GM23338 (cell line): ENCODE results near the gene G6PD. TPM values are rescaled to one million over a fixed set of nuclear protein-coding genes. Genes with fewer than 3 reads are reported as not detected.

Source experiments
- ATAC-seq: fragments of 200-7000 bp; cut with Tn5 transposase; 3 replicates; pipeline ENCODE4 v1.9.1; 2020
- DNase-seq: peaks from one replicate; pipeline ENCODE4 v3.0.0-alpha.2; 2015; ENCODE audit warnings: low spot score
- H2AFZ ChIP-seq: fragments of 200-600 bp; sonication (generic); 2 replicates; pipeline ENCODE4 v1.8.0; 2016; ENCODE audit warnings: antibody characterized with exemption, mild to moderate bottlenecking, moderate library complexity
- H3F3A ChIP-seq: fragments of 200-600 bp; sonication (generic); replicated peaks from 2 replicates; pipeline ENCODE4 v1.8.0; 2017; ENCODE audit warnings: antibody characterized with exemption, mixed run types, low read depth
- H3K27ac ChIP-seq: fragments of 200-600 bp; sonication (generic); 2 replicates; pipeline ENCODE4 v1.6.1; 2016; ENCODE audit warnings: low read depth
- H3K27me3 ChIP-seq: fragments of 200-600 bp; sonication (generic); 2 replicates; pipeline ENCODE4 v1.8.0; 2016; ENCODE audit warnings: mild to moderate bottlenecking, mixed run types, moderate library complexity; ENCODE audit not compliant: insufficient read depth
- H3K36me3 ChIP-seq: fragments of 200-600 bp; sonication (generic); 2 replicates; pipeline ENCODE4 v1.8.0; 2016; ENCODE audit warnings: mild to moderate bottlenecking; ENCODE audit not compliant: insufficient read depth
- H3K4me1 ChIP-seq: fragments of 200-600 bp; sonication (generic); 2 replicates; pipeline ENCODE4 v1.8.0; 2016; ENCODE audit warnings: mild to moderate bottlenecking, moderate library complexity; ENCODE audit not compliant: insufficient read depth
- H3K4me2 ChIP-seq: fragments of 200-600 bp; sonication (generic); 2 replicates; pipeline ENCODE4 v1.7.1; 2017; ENCODE audit warnings: mixed run types
- H3K4me3 ChIP-seq: fragments of 200-600 bp; sonication (generic); 2 replicates; pipeline ENCODE4 v1.6.1; 2016; ENCODE audit warnings: mixed run types
- H3K79me2 ChIP-seq: fragments of 200-600 bp; sonication (generic); replicated peaks from 2 replicates; pipeline ENCODE4 v1.8.0; 2017; ENCODE audit warnings: mild to moderate bottlenecking; ENCODE audit not compliant: insufficient read depth
- H3K9me2 ChIP-seq: fragments of 200-600 bp; sonication (generic); 2 replicates; pipeline ENCODE4 v1.8.0; 2017; ENCODE audit not compliant: insufficient read depth
- H4K20me1 ChIP-seq: fragments of 200-600 bp; sonication (generic); replicated peaks from 2 replicates; pipeline ENCODE4 v1.8.0; 2017; ENCODE audit warnings: mild to moderate bottlenecking; ENCODE audit not compliant: insufficient read depth
- H3K27ac Mint-ChIP-seq: 2 replicates; pipeline ENCODE4 v1.8.0; 2020; ENCODE audit warnings: inconsistent platforms, mild to moderate bottlenecking, moderate library complexity, mixed read lengths
- H3K27me3 Mint-ChIP-seq: 3 replicates; pipeline ENCODE4 v1.8.0; 2022; ENCODE audit warnings: low read depth, mild to moderate bottlenecking, moderate library complexity, mixed read lengths, inconsistent platforms; ENCODE audit not compliant: insufficient read depth, poor library complexity
- H3K36me3 Mint-ChIP-seq: 3 replicates; pipeline ENCODE4 v1.8.0; 2021; ENCODE audit warnings: low read depth, mild to moderate bottlenecking, inconsistent platforms, moderate library complexity, mixed read lengths
- H3K4me1 Mint-ChIP-seq: 3 replicates; pipeline ENCODE4 v1.8.0; 2020; ENCODE audit warnings: mild to moderate bottlenecking, inconsistent platforms, mixed read lengths
- H3K4me3 Mint-ChIP-seq: 3 replicates; pipeline ENCODE4 v1.8.0; 2021; ENCODE audit warnings: moderate library complexity, mild to moderate bottlenecking, inconsistent platforms, mixed read lengths
- H3K9me3 Mint-ChIP-seq: 3 replicates; pipeline ENCODE4 v1.8.0; 2020; ENCODE audit warnings: moderate library complexity, mild to moderate bottlenecking, inconsistent platforms, mixed read lengths
- ETS1 ChIP-seq: IDR thresholded peaks from 2 replicates; pipeline ENCODE4 v1.6.1; 2016; ENCODE audit warnings: antibody characterized with exemption
- POLR2AphosphoS5 ChIP-seq: IDR thresholded peaks from 2 replicates; pipeline ENCODE4 v1.6.1; 2016; ENCODE audit warnings: antibody characterized with exemption, low read depth
- polyA plus RNA-seq: library from polyadenylated mRNA; unstranded; fragments of >200 nt; fragmentation: Nextera tagmentation; extraction: Ambion mirVana; gene quantifications from 2 replicates; pipeline ENCODE4 v1.2.1, GENCODE V29; 2016
- total RNA-seq: library from RNA; depleted of rRNA; stranded (reverse); fragments of >200 nt; shearing (Covaris generic); gene quantifications from 2 replicates; pipeline ENCODE4 v1.2.3, GENCODE V29; 2014
- TF ChIP-seq, protein P1 (sequence below): fragments of 250-450 bp; sonication (Bioruptor Pico); IDR thresholded peaks from 2 replicates; pipeline ENCODE4 v1.5.0; 2020; ENCODE audit warnings: mild to moderate bottlenecking, moderate library complexity
- TF ChIP-seq, protein P2 (sequence below), 2 experiments: fragments of 200-600 bp in 1 of 2; sonication (generic) in 1 of 2; conservative IDR thresholded peaks; 2 replicates each; pipeline versions ENCODE4 v1.5.1 to v1.6.1; 2016 to 2017; ENCODE audit warnings: antibody characterized with exemption in 2 of 2, low read depth in 2 of 2, mild to moderate bottlenecking in 2 of 2, moderate library complexity in 1 of 2

Gene G6PD
- total and polyA plus RNA-seq, 2 experiments from 2014 or later, result 14.4 to 66.7 TPM

- TF ChIP-seq, protein P1, sequence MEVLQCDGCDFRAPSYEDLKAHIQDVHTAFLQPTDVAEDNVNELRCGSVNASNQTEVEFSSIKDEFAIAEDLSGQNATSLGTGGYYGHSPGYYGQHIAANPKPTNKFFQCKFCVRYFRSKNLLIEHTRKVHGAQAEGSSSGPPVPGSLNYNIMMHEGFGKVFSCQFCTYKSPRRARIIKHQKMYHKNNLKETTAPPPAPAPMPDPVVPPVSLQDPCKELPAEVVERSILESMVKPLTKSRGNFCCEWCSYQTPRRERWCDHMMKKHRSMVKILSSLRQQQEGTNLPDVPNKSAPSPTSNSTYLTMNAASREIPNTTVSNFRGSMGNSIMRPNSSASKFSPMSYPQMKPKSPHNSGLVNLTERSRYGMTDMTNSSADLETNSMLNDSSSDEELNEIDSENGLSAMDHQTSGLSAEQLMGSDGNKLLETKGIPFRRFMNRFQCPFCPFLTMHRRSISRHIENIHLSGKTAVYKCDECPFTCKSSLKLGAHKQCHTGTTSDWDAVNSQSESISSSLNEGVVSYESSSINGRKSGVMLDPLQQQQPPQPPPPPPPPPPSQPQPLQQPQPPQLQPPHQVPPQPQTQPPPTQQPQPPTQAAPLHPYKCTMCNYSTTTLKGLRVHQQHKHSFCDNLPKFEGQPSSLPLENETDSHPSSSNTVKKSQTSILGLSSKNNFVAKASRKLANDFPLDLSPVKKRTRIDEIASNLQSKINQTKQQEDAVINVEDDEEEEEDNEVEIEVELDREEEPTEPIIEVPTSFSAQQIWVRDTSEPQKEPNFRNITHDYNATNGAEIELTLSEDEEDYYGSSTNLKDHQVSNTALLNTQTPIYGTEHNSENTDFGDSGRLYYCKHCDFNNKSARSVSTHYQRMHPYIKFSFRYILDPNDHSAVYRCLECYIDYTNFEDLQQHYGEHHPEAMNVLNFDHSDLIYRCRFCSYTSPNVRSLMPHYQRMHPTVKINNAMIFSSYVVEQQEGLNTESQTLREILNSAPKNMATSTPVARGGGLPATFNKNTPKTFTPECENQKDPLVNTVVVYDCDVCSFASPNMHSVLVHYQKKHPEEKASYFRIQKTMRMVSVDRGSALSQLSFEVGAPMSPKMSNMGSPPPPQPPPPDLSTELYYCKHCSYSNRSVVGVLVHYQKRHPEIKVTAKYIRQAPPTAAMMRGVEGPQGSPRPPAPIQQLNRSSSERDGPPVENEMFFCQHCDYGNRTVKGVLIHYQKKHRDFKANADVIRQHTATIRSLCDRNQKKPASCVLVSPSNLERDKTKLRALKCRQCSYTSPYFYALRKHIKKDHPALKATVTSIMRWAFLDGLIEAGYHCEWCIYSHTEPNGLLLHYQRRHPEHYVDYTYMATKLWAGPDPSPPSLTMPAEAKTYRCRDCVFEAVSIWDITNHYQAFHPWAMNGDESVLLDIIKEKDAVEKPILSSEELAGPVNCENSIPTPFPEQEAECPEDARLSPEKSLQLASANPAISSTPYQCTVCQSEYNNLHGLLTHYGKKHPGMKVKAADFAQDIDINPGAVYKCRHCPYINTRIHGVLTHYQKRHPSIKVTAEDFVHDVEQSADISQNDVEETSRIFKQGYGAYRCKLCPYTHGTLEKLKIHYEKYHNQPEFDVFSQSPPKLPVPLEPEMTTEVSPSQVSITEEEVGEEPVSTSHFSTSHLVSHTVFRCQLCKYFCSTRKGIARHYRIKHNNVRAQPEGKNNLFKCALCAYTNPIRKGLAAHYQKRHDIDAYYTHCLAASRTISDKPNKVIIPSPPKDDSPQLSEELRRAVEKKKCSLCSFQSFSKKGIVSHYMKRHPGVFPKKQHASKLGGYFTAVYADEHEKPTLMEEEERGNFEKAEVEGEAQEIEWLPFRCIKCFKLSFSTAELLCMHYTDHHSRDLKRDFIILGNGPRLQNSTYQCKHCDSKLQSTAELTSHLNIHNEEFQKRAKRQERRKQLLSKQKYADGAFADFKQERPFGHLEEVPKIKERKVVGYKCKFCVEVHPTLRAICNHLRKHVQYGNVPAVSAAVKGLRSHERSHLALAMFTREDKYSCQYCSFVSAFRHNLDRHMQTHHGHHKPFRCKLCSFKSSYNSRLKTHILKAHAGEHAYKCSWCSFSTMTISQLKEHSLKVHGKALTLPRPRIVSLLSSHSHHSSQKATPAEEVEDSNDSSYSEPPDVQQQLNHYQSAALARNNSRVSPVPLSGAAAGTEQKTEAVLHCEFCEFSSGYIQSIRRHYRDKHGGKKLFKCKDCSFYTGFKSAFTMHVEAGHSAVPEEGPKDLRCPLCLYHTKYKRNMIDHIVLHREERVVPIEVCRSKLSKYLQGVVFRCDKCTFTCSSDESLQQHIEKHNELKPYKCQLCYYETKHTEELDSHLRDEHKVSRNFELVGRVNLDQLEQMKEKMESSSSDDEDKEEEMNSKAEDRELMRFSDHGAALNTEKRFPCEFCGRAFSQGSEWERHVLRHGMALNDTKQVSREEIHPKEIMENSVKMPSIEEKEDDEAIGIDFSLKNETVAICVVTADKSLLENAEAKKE, result no peak
- TF ChIP-seq, protein P2, sequence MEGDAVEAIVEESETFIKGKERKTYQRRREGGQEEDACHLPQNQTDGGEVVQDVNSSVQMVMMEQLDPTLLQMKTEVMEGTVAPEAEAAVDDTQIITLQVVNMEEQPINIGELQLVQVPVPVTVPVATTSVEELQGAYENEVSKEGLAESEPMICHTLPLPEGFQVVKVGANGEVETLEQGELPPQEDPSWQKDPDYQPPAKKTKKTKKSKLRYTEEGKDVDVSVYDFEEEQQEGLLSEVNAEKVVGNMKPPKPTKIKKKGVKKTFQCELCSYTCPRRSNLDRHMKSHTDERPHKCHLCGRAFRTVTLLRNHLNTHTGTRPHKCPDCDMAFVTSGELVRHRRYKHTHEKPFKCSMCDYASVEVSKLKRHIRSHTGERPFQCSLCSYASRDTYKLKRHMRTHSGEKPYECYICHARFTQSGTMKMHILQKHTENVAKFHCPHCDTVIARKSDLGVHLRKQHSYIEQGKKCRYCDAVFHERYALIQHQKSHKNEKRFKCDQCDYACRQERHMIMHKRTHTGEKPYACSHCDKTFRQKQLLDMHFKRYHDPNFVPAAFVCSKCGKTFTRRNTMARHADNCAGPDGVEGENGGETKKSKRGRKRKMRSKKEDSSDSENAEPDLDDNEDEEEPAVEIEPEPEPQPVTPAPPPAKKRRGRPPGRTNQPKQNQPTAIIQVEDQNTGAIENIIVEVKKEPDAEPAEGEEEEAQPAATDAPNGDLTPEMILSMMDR (conservative IDR thresholded peaks at IDR 0.05; ENCODE audit: low read depth in 2 of 2), result no peak
- no peak for TF ChIP-seq POLR2AphosphoS5
Measured at GRCh38 chrX:154529206-154529612, 17.4 kb downstream of the G6PD start (continued).

DNA sequence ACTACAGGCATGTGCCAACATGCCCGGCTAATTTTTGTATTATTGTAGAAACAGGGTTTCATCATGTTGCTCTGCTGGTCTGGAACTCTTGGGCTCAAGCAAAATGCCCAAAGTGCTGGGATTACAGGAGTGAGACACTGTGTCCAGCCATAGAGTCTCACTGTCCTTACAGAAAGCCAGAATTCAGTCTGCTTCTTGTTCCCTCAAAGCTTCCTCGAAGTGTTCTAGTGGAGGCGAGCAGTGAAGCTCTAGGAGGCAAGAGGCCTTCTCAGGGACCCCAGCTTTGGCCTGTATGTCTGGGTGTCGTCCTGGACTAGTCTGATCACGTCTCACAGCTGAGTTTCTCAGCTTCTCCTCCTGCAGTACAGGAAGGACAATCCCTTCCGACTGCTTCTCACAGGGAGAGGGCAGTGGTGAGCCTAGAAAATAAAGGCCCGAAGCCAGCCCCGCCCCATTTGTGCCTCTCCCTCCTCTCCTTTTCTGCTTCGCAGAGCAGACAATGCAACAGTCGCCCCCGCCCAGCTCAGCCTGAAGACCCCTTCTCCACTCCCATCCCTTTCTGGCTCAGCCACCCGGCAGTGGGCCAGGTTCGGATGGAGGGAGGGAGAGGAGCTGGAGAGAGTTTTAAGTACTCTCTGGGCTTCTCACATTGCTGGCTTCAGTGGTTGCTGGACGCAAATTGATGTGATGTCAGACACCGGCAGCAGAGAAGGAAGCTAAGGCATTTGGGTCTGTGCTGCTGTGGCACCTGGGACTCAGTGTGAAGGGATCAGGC lies 19.6 kb downstream of the G6PD start:
- peak overlapping the region; percentile 74 for H3K4me2 ChIP-seq
- peaks cover 3% of the 10 kb centered on the region for H3K4me1 Mint-ChIP-seq
- no peaks in the 10 kb centered on the region for H3F3A ChIP-seq
- H3K27ac Mint-ChIP-seq, result no peak overlapping the region; the same call in 1 of the 2 replicates
- H3K27me3 ChIP-seq, result peaks cover 41% of the 10 kb centered on the region
- H3K4me1 ChIP-seq, result no peaks in the 10 kb centered on the region
- DNase-seq (peak; percentile 81), ATAC-seq (peak; percentile 93)
- peak overlapping the region; percentile 61; the same call in 2 of the 3 replicates for H3K4me3 Mint-ChIP-seq
- H3K79me2 ChIP-seq, result no peaks in the 10 kb centered on the region
- H3K9me3 Mint-ChIP-seq, result 0 out of 3 replicates have a peak, but pooled peaks cover 3% of the 10 kb centered on the region
- peaks cover 33% of the 10 kb centered on the region for H3K27me3 Mint-ChIP-seq
- no peak for TF ChIP-seq ETS1
- TF ChIP-seq, protein P2 (conservative IDR thresholded peaks at IDR 0.05; ENCODE audit: low read depth in 2 of 2), result peak; percentile 44 to 57
- H3K4me3 ChIP-seq, result peak overlapping the region; percentile 47
- H2AFZ ChIP-seq, result no peak overlapping the region; the same call in 1 of the 2 replicates
- no peaks in the 10 kb centered on the region for H3K36me3 ChIP-seq
- no peaks in the 10 kb centered on the region for H4K20me1 ChIP-seq
- no peak overlapping the region for H3K27ac ChIP-seq
- H3K9me2 ChIP-seq, result no peaks in the 10 kb centered on the region
- peaks cover 5% of the 10 kb centered on the region; the same call in 1 of the 3 replicates for H3K36me3 Mint-ChIP-seq
